AG04449 (cell line): Measurements from ENCODE around the gene ZNF432.
A peak's percentile ranks its signal among the peaks of the same experiment; 100 is the strongest.
"Not testable (repeated sequence)": the region's sequence is repeated elsewhere in the genome, so short reads cannot be mapped to it uniquely, and the experiment has no call there.

Experiments used
- CTCF ChIA-PET: fragments of 350-600 bp; formaldehyde crosslinking; extraction: SDS; loops from one replicate; lab custom pipeline; 2021; ENCODE audit warnings: antibody characterized with exemption; lab: Yijun Ruan, JAX
- POLR2A ChIA-PET: fragments of 400-600, 350-600 bp; formaldehyde crosslinking; extraction: SDS; loops from one replicate; lab custom pipeline; 2020; ENCODE audit warnings: antibody characterized with exemption, inconsistent platforms; lab: Yijun Ruan, JAX
- DNase-seq: peaks from one replicate; pipeline ENCODE4 v3.0.0-alpha.2; 2010; ENCODE audit warnings: low read depth, low spot score
- H3K4me3 ChIP-seq: 2 replicates; pipeline ENCODE4 v1.5.1; 2011; ENCODE audit warnings: low read depth, mild to moderate bottlenecking, control low read depth, low read length
- CTCF ChIP-seq: IDR thresholded peaks from one replicate; pipeline ENCODE4 v1.5.1; 2011; ENCODE audit warnings: mild to moderate bottlenecking, moderate library complexity, low read length, control low read depth, inconsistent platforms; ENCODE audit not compliant: insufficient read depth; ENCODE audit errors: missing control alignments

Gene ZNF432

DNA sequence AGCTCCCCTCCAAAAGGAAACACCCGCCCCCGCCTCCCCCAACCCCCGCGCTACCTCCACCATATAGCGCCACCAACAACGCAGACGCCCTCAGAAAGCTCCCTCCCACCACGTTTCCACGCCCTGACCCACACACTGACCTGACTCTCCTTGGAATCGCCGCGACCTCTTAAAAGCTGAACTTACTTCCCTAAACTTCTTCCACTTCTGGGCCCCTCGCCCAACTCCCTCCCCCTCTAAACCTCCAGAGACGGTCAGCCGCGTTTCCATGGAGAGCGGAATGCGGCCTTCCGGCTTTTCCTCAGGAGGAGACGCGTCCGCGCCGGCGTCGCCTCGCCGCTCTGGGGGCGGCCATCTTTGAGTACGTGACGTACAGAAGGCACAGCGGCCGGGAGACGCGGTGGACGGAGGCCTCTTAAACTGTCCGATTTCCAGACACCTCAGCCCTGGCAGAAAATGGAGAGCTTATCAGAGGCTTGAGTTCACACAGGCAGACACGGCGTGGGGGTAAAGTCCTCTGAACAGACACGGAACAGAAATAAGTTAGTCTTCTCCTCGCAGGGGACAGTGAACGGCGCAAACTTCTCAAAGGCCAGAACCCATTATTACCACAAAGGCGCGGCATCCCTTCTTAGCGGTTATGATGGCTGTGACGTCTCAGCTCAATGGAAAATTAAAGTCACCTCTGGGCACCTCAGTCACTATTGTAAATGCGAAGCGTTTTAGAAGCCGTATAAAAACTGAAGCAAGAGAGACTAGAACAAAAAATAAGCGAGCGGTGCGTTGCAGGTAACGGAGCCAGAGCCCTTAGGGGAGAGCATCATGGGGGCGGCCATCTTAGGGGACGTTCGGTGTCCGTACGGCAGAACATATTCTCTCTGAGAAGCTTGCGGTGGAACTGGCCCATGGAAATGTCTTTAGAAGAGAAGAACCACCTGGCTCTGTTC, at the start of gene ZNF432:
ZNF432 (minus strand) TSS at position 284 of the 947 bp plus-strand sequence. CDS start 1,970 bp downstream, outside the sequence.
- no peak for TF ChIP-seq CTCF
- CTCF ChIA-PET = interaction anchor here (1.2 kb wide), 1 partner anchor 151 kb away, joined by 3 read pairs; no protein-coding TSS in a partner anchor
- H3K4me3 ChIP-seq = peak within 1 kb of the TSS; percentile 75
- peak; percentile 46 for DNase-seq
- POLR2A ChIA-PET = interaction anchor here (0.5 kb wide), 1 partner anchor 123 kb away, joined by 3 read pairs; no protein-coding TSS in a partner anchor

- H3K4me3 ChIP-seq, POLR2A ChIA-PET, CTCF ChIA-PET, DNase-seq: not testable (repeated sequence)
Observed at GRCh38 chr19:52096416-52096815, 47.8 kb upstream of the ZNF432 start.

- peak; percentile 3 for TF ChIP-seq CTCF
- ChIA-PET CTCF (interaction anchor here (1.0 kb wide), 1 partner anchor 142 kb away, joined by 3 read pairs; no protein-coding TSS in a partner anchor), POLR2A (no interaction called here)
- DNase-seq = peak; percentile 52
- H3K4me3 ChIP-seq = peak within 1 kb of the TSS; percentile 85
Observed at GRCh38 chr19:52095172-52096014, 46.8 kb upstream of the ZNF432 start, which contains the start of gene ZNF841. Gene ZNF841 (minus strand): TSS chr19:52095765. CDS start chr19:52084801, 10,964 bp downstream.

DNA sequence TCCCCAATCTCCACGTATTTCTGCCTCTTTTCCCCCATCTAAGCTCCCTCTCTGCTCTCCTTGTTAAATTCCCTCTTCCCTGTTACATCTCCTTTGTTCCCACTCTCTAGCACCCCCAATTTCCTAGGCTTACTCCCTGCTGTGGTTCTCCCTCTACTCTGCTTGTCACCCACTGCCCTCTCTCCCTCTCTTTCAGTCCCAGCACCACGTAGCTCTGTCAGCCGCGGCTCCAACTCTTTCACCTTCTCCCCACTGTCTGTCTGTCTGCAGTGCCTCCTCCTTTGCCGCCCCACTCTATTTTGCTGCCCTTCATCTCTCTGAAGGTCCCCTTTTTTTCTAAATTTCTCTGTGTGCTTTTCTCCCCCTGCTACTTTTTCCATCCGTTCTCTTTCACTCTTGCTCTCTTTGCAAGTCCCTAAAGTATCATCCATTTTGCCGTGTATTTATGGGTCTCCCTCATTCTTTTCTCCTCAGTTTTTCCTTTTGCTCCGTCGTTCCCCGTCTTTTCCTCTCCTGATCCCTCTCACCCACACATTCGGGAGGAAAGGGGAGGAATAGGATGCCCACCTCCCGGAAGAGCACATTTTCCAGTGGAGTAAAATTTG, 46.0 kb upstream of the ZNF432 start:
- ChIA-PET POLR2A (no interaction called here), CTCF (interaction anchor here (1.0 kb wide), 1 partner anchor 143 kb away, joined by 3 read pairs; no protein-coding TSS in a partner anchor)
- no peak for TF ChIP-seq CTCF
- peak overlapping the region; percentile 85 for H3K4me3 ChIP-seq
- DNase-seq = no peak

GRCh38 chr19:52086481-52086880, 37.8 kb upstream of the ZNF432 start:
- ChIA-PET POLR2A (no interaction called here), CTCF (no interaction called here)
- H3K4me3 ChIP-seq = no peak overlapping the region
- DNase-seq = no peak
- TF ChIP-seq CTCF = no peak

GRCh38 chr19:52070496-52070895, 21.9 kb upstream of the ZNF432 start:
- POLR2A ChIA-PET = no interaction called here

More at GRCh38 chr19:52070496-52070895, 21.9 kb upstream of the ZNF432 start:
- TF ChIP-seq CTCF = no peak
- H3K4me3 ChIP-seq = no peak overlapping the region
- DNase-seq = no peak
- CTCF ChIA-PET = no interaction called here
